Middle frontal gyrus (tissue), 1 donor: ENCODE data around the gene STAB2.
"Not testable (repeated sequence)": the region's sequence is repeated elsewhere in the genome, so short reads cannot be mapped to it uniquely, and the experiment has no call there.

Experiments used
- DNase-seq: peaks from one replicate; pipeline ENCODE4 v3.0.0-alpha.2; 2015; ENCODE audit warnings: low spot score; ENCODE audit errors: extremely low spot score

STAB2 gene

DNA sequence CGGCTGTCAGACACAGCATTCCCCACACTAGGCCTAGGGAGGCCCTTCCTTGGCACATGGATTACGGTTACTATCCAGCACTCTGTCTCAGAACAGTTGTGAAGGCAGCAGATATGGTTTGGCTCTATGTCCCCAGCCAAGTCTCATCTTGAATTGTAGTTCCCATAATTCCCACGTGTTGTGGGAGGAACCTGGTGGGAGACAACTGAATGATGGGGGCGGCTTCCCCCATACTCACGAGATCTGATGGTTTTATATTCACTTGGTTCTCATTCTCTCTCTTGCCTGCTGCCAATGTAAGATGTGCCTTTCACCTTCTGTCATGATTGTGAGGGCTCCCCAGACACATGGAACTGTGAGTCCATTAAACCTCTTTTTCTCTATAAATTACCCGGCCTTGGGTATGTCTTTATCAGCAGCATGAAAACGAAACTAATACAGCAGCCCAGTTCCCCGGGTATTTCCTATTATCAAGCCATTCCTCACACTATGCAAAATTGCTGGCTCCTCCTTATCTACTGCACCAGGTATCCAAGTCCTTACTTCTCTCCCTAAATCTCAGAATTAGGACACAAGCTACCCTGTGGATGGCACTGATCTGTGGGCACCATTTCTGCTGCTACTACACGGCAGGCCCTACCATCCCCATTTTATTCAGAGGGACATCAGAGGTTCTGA lies 220.6 kb downstream of the STAB2 start:
- DNase-seq = no peak

GRCh38 chr12:103808239-103808880 lies 221.3 kb downstream of the STAB2 start:
- no peak for DNase-seq

DNA sequence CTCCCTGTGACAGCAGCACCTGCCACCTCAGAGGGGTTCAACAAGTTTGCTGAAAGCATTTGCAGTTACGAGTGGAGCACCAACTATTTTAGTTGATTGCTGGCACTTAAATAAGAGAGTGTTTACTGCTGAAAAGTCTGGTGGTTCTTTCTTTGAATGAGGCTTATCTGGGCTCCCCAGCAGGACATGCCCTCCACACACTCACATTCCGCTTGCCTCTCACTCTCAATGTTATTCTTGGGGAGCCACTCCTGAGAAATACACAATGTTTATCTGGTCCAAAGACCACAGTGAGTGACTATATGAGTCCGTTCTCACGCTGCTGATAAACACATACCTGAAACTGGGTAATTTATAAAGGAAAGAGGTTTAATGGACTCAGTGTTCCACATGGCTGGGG lies 222.1 kb downstream of the STAB2 start:
- no peak for DNase-seq

- DNase-seq = not testable (repeated sequence)
Observed at GRCh38 chr12:103809639-103810038, 222.6 kb downstream of the STAB2 start.

DNA sequence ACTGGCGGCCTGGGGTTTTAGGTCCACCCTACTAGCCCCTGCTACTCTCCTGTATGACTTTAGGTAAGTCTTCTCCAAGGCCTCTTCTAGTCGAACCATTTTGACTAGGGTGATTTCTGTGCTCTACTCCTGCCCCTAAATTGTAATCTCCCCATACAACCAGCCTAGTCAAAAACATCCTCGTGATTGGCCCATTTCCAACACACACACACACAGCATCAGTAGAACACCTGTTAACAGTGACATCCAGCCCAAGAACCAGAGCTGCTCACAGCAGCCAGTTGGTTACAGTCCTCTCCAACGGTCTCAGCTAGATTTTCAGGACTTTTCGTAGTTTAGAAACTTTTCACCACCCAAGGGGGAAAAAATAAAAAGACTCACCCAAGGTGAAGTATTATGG lies 223.0 kb downstream of the STAB2 start:
- DNase-seq = no peak

DNA sequence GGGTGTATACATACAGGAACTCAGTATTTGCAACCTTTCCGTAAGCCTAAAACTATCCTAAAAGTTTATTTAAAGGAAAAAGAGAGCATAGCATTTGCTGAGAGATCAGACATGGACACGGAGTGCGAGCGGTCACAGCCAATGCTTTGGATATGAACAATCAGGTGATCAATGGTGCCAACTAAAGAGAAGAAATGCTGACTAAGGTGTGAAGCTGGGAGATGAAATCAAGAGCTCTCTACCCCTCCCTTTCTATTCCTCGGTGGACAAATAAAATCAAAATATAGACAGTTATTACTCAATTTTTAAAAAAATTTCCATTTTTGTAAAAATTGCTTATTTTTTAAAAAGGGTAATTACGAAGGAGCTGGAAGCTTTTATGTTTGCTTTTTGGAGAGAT lies 224.7 kb downstream of the STAB2 start:
- no peak for DNase-seq

DNA sequence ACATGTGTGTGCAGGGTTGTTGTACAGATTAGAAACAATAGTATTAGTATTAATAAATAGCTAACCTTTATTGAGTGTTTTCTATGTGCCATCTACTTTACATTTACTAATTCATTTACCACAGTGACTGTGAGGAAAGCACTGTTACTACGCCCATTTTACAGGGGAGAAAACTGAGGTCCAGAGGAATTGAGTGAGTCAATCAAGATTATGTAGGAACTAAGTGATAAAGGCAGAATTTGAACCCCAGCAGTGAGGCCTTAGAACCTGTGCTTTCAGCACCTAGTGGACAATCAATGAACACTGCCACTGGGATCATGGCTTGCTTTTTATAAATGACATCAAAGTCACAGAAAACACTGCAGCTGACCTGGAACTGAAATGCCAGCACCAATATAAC lies 225.7 kb downstream of the STAB2 start:
- DNase-seq = no peak

- no peak for DNase-seq
Observed at GRCh38 chr12:103813426-103813825, 226.4 kb downstream of the STAB2 start.

- no peak for DNase-seq
Observed at GRCh38 chr12:103813949-103814348, 226.9 kb downstream of the STAB2 start.

GRCh38 chr12:103814436-103814835 lies 227.4 kb downstream of the STAB2 start:
- DNase-seq = no peak
